GM20431 (cell line): ENCODE measurements around the gene APLP2.

ENCODE experiments used
- in situ Hi-C: fragments of 300-500 bp; cut with MseI, MboI; formaldehyde crosslinking; loops from one replicate; pipeline ENCODE4 v1.15.0; 2020; ENCODE audit warnings: low sequenced_read_pairs; ENCODE audit not compliant: unreplicated experiment

Gene APLP2

DNA sequence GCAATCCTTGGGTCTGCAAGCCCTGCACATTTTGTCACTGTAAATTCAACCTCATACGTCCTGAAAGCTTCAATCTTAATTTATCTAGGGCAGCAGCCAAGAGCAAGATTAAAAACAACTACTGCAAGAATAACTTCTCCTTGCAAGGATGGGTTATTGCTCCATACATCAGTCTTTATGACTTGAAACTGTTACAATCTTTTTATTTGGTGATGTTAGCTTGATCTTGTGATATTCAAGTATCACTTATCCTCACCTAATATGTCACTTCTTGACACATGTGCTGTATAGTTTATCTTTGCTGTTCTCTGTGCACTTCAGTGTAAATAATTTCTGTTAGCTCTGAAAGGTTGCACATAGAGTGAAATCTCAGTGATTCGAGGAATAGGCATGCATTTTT is 14.7 kb upstream of the APLP2 start:
- in situ Hi-C loops = no loop called here

- in situ Hi-C loops = no loop called here
Measured at GRCh38 chr11:130055617-130056016, 14.1 kb upstream of the APLP2 start.

DNA sequence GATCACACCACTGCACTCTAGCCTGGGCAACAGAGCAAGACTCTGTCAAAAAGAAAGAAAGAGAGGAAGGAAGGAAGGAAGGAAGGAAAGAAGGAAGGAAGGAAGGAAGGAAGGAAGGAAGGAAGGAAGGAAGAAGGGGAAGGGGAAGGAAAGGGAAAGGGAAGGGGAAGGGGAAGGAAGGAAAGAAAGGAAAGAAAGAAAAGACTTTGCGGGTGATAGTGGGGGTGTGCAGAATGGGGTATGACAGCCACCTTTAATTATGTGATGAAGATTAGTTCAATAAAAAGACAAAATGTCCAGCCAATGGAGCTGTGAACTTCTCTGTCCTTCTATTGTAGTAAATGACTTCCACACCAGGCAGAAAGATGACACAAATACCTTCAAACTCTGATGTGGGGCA is 8.7 kb upstream of the APLP2 start:
- in situ Hi-C loops = no loop called here

DNA sequence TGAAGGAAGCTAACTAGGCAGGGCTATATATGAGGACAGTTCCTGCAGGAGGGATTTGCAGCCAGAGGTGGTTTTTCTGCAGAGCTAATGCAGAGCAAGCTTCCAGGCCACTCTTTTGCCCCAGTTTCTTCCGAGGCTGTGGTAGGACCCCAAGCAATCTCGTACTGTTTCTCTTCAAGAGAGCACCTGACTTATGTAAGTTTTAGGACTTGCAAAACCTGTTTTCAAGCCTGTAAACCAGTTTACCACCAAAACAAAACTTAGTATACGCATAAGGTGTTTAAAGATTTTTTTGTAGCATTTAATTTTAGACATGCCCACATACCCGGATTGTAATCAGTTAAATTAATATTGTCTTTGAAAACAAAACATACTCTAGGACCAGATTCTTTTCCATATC is 7.7 kb upstream of the APLP2 start:
- in situ Hi-C loops = no loop called here

- in situ Hi-C loops = no loop called here
Measured at GRCh38 chr11:130063451-130063850, 6.2 kb upstream of the APLP2 start.

DNA sequence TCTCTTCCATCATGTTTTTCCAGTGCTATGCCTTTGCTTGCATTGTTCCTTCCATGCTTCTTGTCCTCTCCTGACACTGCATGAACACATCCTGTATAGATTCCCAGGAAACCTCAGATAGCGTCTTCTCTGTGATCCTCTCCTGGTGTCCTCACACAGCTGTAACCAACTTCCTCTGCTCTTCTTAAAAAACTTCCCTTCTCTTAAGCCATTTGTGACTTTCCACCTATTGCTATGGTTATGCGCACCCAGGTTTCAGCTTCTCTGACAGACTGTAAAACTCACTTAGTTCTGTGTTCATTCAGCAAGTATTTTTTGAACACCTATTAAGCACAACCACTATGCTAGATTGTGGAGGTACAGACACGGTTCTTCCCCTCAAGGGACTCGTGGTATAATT is 5.1 kb upstream of the APLP2 start:
- in situ Hi-C loops = no loop called here

GRCh38 chr11:130066338-130066737 is 3.4 kb upstream of the APLP2 start:
- in situ Hi-C loops = no loop called here

DNA sequence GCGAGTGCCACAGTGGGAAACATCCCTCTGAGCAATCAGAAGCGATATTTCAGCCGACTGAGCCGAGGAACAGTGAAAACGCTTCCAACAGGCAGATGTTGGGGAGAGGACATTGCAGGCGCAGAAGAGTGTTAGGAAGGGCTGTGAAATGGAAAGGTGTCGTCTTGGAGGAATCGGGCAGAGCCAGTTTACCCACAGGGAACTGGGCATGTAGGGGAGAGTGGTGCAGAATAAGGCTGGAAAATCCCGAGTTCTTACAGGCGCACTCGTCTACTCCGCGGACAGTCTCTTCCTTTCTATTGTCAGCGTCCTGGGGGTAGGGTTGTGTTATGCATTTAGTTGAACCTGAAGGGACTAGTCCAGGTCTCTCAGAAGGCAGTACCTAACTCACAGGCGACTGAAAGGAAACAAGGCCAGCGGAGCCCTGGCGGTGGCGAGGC is 1.1 kb upstream of the APLP2 start:
- in situ Hi-C loops = no loop called here

GRCh38 chr11:130068986-130069658 is 572 bp upstream of the APLP2 start:
- in situ Hi-C loops = no loop called here

DNA sequence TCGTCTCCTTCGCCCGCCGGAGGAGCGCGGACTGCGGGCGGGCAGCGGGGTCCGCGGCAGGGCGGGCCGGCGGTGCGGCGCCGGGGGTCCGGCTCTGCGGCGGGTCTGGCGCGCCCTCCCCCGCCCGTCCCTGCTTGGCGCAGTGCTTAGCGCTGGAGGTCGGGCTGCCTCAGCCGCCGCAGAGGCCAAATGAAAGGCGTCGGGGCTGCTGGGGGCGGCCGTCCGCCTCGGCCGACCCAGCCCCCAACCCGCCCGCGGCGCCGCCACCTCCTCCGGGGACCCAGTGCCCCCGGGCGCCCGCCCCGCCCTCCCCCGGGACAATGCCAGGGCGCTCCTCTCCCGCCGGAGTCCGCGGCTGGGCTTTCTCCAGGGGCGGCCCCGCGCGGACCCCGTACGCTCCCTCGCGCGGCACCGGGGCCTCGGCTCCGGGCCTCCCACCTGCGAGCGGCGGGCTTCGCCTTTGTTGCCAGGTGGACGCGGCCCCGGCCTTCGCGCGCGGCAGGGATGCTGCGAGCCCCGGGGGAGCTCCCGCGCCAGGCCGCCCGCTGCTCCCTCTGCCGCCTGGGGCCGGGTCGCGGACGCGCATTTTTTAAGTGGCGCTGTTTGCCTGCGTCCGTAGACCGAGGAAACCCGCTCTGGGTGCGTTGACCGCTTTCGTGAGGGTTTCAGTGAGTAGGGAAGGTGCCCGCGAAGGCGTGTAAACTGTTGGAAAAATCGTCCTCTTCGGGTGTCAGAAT is 583 bp downstream of the APLP2 start:
- in situ Hi-C loops = no loop called here

DNA sequence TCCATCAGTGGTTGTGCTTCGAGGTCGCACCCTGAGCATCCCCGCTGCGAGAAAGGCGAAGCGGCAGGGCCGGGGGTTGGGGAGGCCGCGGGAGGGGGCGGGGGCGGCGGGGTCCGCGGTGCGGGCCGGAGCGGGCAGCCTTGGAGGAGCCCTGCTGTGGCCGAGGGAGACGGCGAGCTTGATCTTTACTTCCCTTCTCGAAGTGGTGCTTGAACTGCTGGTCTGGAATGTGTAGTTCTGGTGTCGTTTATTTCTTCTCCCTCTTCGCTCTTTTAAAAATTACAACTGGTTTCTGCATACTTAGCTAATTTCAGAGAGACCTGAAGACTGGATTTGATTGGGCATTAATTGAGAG is 1.1 kb downstream of the APLP2 start:
- in situ Hi-C loops = no loop called here

- in situ Hi-C loops = no loop called here
Measured at GRCh38 chr11:130071211-130071712, 1.6 kb downstream of the APLP2 start.

DNA sequence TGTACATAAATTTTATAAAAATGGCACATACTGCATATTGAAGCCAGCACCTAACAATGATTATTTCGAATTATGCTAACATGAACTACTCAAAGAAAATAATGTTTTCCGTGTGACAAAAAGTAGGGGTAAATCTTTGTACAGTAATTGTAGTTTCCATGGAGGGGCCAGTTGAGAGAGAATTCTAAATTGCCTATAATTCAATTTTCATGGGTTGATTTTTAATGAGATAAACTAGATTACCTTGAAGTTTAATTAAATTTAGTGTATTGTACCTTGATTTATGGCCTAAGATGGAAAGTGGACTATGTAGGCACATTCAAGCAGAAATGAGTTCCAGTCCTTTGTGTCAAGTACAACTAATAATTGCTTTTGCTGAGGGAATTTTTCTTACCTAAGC is 5.0 kb downstream of the APLP2 start:
- in situ Hi-C loops = no loop called here

DNA sequence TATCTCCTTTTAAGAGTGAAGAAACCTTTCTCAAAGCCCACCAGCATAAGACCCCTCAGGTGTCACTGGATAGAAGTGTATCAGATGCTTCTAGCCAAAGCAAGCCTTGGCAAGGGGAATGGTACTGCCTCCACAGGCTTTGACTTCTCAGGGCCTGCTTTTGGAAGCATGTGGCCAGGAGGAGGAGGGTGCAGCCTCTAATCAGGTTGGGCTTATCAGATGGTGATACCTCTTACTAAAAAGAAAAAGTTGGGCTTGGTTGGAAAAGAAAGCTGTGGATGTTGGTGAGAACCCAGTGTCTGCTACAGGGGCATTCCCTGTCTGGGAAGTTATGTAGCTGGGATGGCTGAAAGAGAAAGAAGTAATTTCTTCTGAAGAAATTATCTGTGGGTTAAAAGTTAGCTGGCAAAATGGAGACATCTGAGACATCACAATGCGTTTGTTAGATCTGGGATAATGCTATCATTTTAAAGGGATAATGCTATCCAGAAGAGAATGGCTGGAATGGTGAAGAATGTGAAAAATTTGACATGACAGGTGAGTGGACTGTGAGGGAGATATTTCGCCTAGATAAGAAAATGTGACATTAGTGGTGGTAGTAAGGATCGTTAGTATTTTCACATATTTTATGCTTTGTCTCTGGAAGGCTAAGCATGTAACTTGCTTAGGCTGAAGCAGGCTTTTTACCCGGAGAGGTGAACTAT is 7.2 kb downstream of the APLP2 start:
- in situ Hi-C loops = no loop called here

- in situ Hi-C loops = no loop called here
Measured at GRCh38 chr11:130077671-130078070, 8.0 kb downstream of the APLP2 start.

GRCh38 chr11:130078080-130078479 is 8.4 kb downstream of the APLP2 start:
- in situ Hi-C loops = no loop called here

GRCh38 chr11:130085671-130086290 is 16.1 kb downstream of the APLP2 start:
- in situ Hi-C loops = no loop called here

DNA sequence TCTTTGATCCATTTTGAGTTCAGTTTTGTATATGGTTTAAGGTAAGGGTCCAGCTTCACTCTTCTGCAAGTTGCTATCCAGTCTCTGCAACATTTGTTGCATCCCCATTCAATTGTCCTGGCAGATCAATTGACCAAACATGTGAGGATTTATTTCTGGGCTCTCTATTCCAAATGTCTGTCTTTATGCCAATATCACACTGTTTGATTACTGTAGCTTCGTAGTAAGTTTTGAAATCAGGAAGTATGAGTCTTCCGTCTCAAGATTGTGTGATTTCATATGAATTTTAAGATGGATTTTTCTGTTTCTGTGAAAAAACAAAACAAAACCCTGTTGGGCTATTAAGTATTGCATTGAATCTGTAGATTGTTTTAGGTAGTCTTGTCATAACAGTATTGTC is 17.0 kb downstream of the APLP2 start:
- in situ Hi-C loops = no loop called here

DNA sequence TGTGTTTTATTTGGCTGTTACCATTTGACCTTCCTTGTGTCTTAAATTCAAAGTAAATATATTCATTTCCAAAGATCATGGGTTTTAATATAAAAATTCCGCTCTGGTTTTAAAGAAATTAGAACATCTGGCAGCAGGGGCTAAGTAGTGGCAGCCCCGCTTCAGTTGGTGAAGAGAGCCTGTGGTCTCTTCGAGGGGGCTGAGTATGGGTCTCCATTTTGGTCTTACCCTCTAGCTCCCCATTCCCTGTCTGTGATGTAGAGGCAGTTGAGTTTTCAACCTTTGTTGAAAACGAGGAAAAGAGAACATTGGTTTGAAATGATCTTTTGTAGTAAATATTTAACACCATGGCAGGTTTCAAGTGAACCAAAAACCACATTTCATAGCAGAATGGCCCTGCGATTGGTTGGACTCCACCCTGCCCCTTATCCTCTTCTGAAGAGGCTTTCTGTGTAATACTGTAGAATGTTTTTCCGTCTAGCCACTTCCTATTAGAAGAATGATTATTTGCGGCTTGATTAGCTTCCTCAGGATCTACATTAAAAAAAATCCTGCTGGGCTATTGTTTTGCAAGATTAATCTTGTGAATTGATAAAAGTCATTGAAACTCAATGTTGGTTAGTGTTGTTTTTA is 17.7 kb downstream of the APLP2 start:
- in situ Hi-C loops = no loop called here

- in situ Hi-C loops = no loop called here
Measured at GRCh38 chr11:130088217-130088616, 18.5 kb downstream of the APLP2 start.
